Left ventricle myocardium inferior (tissue), 1 donor: ENCODE results near the gene PLCB1. TPM values are rescaled to one million over a fixed set of nuclear protein-coding genes. Genes with fewer than 3 reads are reported as not detected.

Experiments
- DNase-seq: peaks from one replicate; pipeline ENCODE4 v3.0.0-alpha.2; 2020
- H3K27ac ChIP-seq: fragments of 200-600 bp; replicated peaks from 2 replicates; pipeline ENCODE4 v1.8.0; 2021
- H3K27me3 ChIP-seq: fragments of 200-600 bp; 2 replicates; pipeline ENCODE4 v1.8.0; 2021; ENCODE audit warnings: low read depth
- H3K36me3 ChIP-seq: fragments of 200-600 bp; 2 replicates; pipeline ENCODE4 v1.8.0; 2021
- H3K4me1 ChIP-seq: fragments of 200-600 bp; 2 replicates; pipeline ENCODE4 v1.8.0; 2021
- H3K4me3 ChIP-seq: fragments of 200-600 bp; 2 replicates; pipeline ENCODE4 v1.8.0; 2021; ENCODE audit warnings: mild to moderate bottlenecking, moderate library complexity
- H3K9me3 ChIP-seq: fragments of 200-600 bp; replicated peaks from 2 replicates; pipeline ENCODE4 v1.8.0; 2021
- CTCF ChIP-seq: fragments of 200-600 bp; IDR thresholded peaks from 2 replicates; pipeline ENCODE4 v1.8.0; 2021; ENCODE audit warnings: antibody characterized with exemption, mild to moderate bottlenecking, borderline replicate concordance
- intact Hi-C: fragments of 100-400 bp; cut with micrococcal nuclease; formaldehyde crosslinking; loops from one replicate; pipeline ENCODE4 v1.11.0; 2022
- total RNA-seq: library from RNA; stranded (reverse); fragmentation: NEBNext Ultra II Directional; extraction: Animal tissue kit (Norgen Biotek cat#: 25700); gene quantifications from one replicate; pipeline ENCODE4 v1.2.1, GENCODE V29; 2021
- donor health status: DM: no; HTN: yes; CAD: no; lungs with severe emphysema.

PLCB1 gene
- total RNA-seq, 1 donor from 2014 or later: 6.0 TPM

GRCh38 chr20:8489094-8489883 lies 357.2 kb downstream of the PLCB1 start:
- no peak overlapping the region for H3K27ac ChIP-seq
- peak; percentile 24 for DNase-seq

GRCh38 chr20:8490076-8490830 lies 358.2 kb downstream of the PLCB1 start:
- no peaks in the 10 kb centered on the region for H3K36me3 ChIP-seq
- peaks cover 5% of the 10 kb centered on the region for H3K9me3 ChIP-seq
- peaks cover 14% of the 10 kb centered on the region for H3K4me1 ChIP-seq
- intact Hi-C loops: no loop called here
- H3K27me3 ChIP-seq: no peaks in the 10 kb centered on the region
- no peak for TF ChIP-seq CTCF
- DNase-seq: no peak
- no peak overlapping the region for H3K4me3 ChIP-seq
- H3K27ac ChIP-seq: no peak overlapping the region

More at GRCh38 chr20:8489094-8489883, 357.2 kb downstream of the PLCB1 start:
- peaks cover 14% of the 10 kb centered on the region for H3K4me1 ChIP-seq
- H3K4me3 ChIP-seq: no peak overlapping the region
- peaks cover 5% of the 10 kb centered on the region for H3K9me3 ChIP-seq
- no peaks in the 10 kb centered on the region for H3K27me3 ChIP-seq
- TF ChIP-seq CTCF: no peak
- H3K36me3 ChIP-seq: no peaks in the 10 kb centered on the region
- intact Hi-C loops: no loop called here

GRCh38 chr20:8492173-8492572 lies 360.1 kb downstream of the PLCB1 start:
- Histone ChIP-seq H3K4me1 (peaks cover 14% of the 10 kb centered on the region), H3K4me3 (no peak overlapping the region), H3K9me3 (no peaks in the 10 kb centered on the region), H3K36me3 (no peaks in the 10 kb centered on the region), H3K27me3 (no peaks in the 10 kb centered on the region), H3K27ac (no peak overlapping the region)
- no peak for TF ChIP-seq CTCF
- no peak for DNase-seq
- intact Hi-C loops: no loop called here

GRCh38 chr20:8498571-8498970 lies 366.5 kb downstream of the PLCB1 start:
- H3K4me3 ChIP-seq: no peak overlapping the region
- no peak overlapping the region for H3K27ac ChIP-seq
- no peaks in the 10 kb centered on the region for H3K9me3 ChIP-seq
- no peaks in the 10 kb centered on the region for H3K36me3 ChIP-seq
- no peaks in the 10 kb centered on the region for H3K27me3 ChIP-seq
- no peak for TF ChIP-seq CTCF
- DNase-seq: no peak
- intact Hi-C loops: no loop called here
- H3K4me1 ChIP-seq: no peaks in the 10 kb centered on the region

GRCh38 chr20:8504030-8504429 lies 372.0 kb downstream of the PLCB1 start:
- no peaks in the 10 kb centered on the region for H3K9me3 ChIP-seq
- no peak overlapping the region for H3K4me3 ChIP-seq
- no peak for TF ChIP-seq CTCF
- H3K27ac ChIP-seq: no peak overlapping the region
- DNase-seq: no peak
- H3K27me3 ChIP-seq: no peaks in the 10 kb centered on the region
- intact Hi-C loops: no loop called here
- no peaks in the 10 kb centered on the region for H3K4me1 ChIP-seq
- no peaks in the 10 kb centered on the region for H3K36me3 ChIP-seq
